Measurements from ENCODE around the gene AGAP3. TPM values are rescaled to one million over a fixed set of nuclear protein-coding genes. Genes with fewer than 3 reads are reported as not detected.

Gene AGAP3
- total and polyA plus RNA-seq, 4 donors, result 45.7 to 247 (median 134) TPM

GRCh38 chr7:151189038-151189437 is 102.8 kb downstream of the AGAP3 start:
- peaks cover 2% of the 10 kb centered on the region for H3K4me1 ChIP-seq (ENCODE audit: control insufficient read depth, insufficient read depth, low read length)
- no peak overlapping the region for H3K4me3 ChIP-seq (ENCODE audit: low read depth, low read length)
- no peak overlapping the region for H3K27ac ChIP-seq (ENCODE audit: low read depth, low read length)
- no peak for DNase-seq (ENCODE audit: low read depth in 4 of 6, low spot score in 6 of 6)
- WGBS (ENCODE audit: insufficient coverage), result 88% methylated on average over 1 of the region's 4 CpGs
- H3K36me3 ChIP-seq (ENCODE audit: control insufficient read depth, insufficient read depth, low read length), result no peaks in the 10 kb centered on the region
- no peaks in the 10 kb centered on the region for H3K27me3 ChIP-seq (ENCODE audit: control insufficient read depth, insufficient read depth, low read length)
- H3K9me3 ChIP-seq (ENCODE audit: control insufficient read depth, insufficient read depth, low read length), result no peaks in the 10 kb centered on the region

- H3K4me3 ChIP-seq (ENCODE audit: low read depth, low read length), result no peak overlapping the region
- H3K27me3 ChIP-seq (ENCODE audit: control insufficient read depth, insufficient read depth, low read length), result no peaks in the 10 kb centered on the region
- no peaks in the 10 kb centered on the region for H3K36me3 ChIP-seq (ENCODE audit: control insufficient read depth, insufficient read depth, low read length)
- H3K27ac ChIP-seq (ENCODE audit: low read depth, low read length), result no peak overlapping the region
- peaks cover 2% of the 10 kb centered on the region for H3K4me1 ChIP-seq (ENCODE audit: control insufficient read depth, insufficient read depth, low read length)
- no peak for DNase-seq (ENCODE audit: low read depth in 4 of 6, low spot score in 6 of 6)
- WGBS (ENCODE audit: insufficient coverage), result 86% methylated on average over 10 of the region's 12 CpGs
- no peaks in the 10 kb centered on the region for H3K9me3 ChIP-seq (ENCODE audit: control insufficient read depth, insufficient read depth, low read length)
Measured at GRCh38 chr7:151191544-151191943, 105.3 kb downstream of the AGAP3 start.

GRCh38 chr7:151192002-151192539 is 105.8 kb downstream of the AGAP3 start:
- Histone ChIP-seq H3K36me3 (ENCODE audit: control insufficient read depth, insufficient read depth, low read length) (no peaks in the 10 kb centered on the region), H3K27me3 (ENCODE audit: control insufficient read depth, insufficient read depth, low read length) (no peaks in the 10 kb centered on the region), H3K9me3 (ENCODE audit: control insufficient read depth, insufficient read depth, low read length) (no peaks in the 10 kb centered on the region), H3K4me3 (ENCODE audit: low read depth, low read length) (no peak overlapping the region), H3K27ac (ENCODE audit: low read depth, low read length) (no peak overlapping the region), H3K4me1 (ENCODE audit: control insufficient read depth, insufficient read depth, low read length) (peaks cover 2% of the 10 kb centered on the region)
- WGBS (ENCODE audit: insufficient coverage), result 93% methylated on average over 19 of the region's 23 CpGs
- no peak for DNase-seq (ENCODE audit: low read depth in 4 of 6, low spot score in 6 of 6)

GRCh38 chr7:151193203-151193978 is 107.1 kb downstream of the AGAP3 start:
- H3K4me1 ChIP-seq (ENCODE audit: control insufficient read depth, insufficient read depth, low read length), result peaks cover under 1% of the 10 kb centered on the region
- no peaks in the 10 kb centered on the region for H3K36me3 ChIP-seq (ENCODE audit: control insufficient read depth, insufficient read depth, low read length)
- H3K27me3 ChIP-seq (ENCODE audit: control insufficient read depth, insufficient read depth, low read length), result no peaks in the 10 kb centered on the region
- 96% methylated on average over 11 of the region's 14 CpGs for WGBS (ENCODE audit: insufficient coverage)
- H3K9me3 ChIP-seq (ENCODE audit: control insufficient read depth, insufficient read depth, low read length), result no peaks in the 10 kb centered on the region
- DNase-seq (ENCODE audit: low read depth in 4 of 6, low spot score in 6 of 6), result no peak
- no peak overlapping the region for H3K27ac ChIP-seq (ENCODE audit: low read depth, low read length)
- no peak overlapping the region for H3K4me3 ChIP-seq (ENCODE audit: low read depth, low read length)

Other genes starting within 250 kb of the AGAP3 start
- gene AOC1, start 234.0 kb upstream of the AGAP3 start, total RNA-seq, result under 1 TPM in 1 of 2 donors, not detected in 1; 0.20 TPM
- under 1 TPM; 0.27 to 0.78 TPM for gene AOC1, start 234.0 kb upstream of the AGAP3 start, polyA plus RNA-seq (ENCODE audit: insufficient read length in 2 of 2)
- gene KCNH2, start 108.2 kb upstream of the AGAP3 start, total RNA-seq, result 10 to 100 TPM in 1 of 2 donors, 1 to 10 TPM in 1; 9.1 to 14.4 TPM
- 10 to 100 TPM; 35.3 to 39.4 TPM for gene KCNH2, start 108.2 kb upstream of the AGAP3 start, polyA plus RNA-seq (ENCODE audit: insufficient read length in 2 of 2)
- gene NOS3, start 95.5 kb upstream of the AGAP3 start, total RNA-seq, result 10 to 100 TPM in 1 of 2 donors, 1 to 10 TPM in 1; 2.4 to 13.4 TPM
- gene NOS3, start 95.5 kb upstream of the AGAP3 start, polyA plus RNA-seq (ENCODE audit: insufficient read length in 2 of 2), result 10 to 100 TPM in 1 of 2 donors, 1 to 10 TPM in 1; 7.3 to 11.3 TPM
- 1 to 10 TPM; 2.3 to 3.6 TPM for gene ATG9B, start 62.0 kb upstream of the AGAP3 start, total RNA-seq
- 10 to 100 TPM; 20.6 to 21.3 TPM for gene ATG9B, start 62.0 kb upstream of the AGAP3 start, polyA plus RNA-seq (ENCODE audit: insufficient read length in 2 of 2)
- 10 to 100 TPM; 23.1 to 29.1 TPM for gene ABCB8, start 58.0 kb upstream of the AGAP3 start, total RNA-seq
- gene ABCB8, start 58.0 kb upstream of the AGAP3 start, polyA plus RNA-seq (ENCODE audit: insufficient read length in 2 of 2), result 10 to 100 TPM; 46.4 to 69.4 TPM
- 1 to 10 TPM; 1.5 to 2.0 TPM for gene ASIC3, start 37.9 kb upstream of the AGAP3 start, total RNA-seq
- gene ASIC3, start 37.9 kb upstream of the AGAP3 start, polyA plus RNA-seq (ENCODE audit: insufficient read length in 2 of 2), result 10 to 100 TPM; 15.5 to 18.0 TPM
- 10 to 100 TPM; 33.3 to 42.8 TPM for gene CDK5, start 28.6 kb upstream of the AGAP3 start, total RNA-seq
- gene CDK5, start 28.6 kb upstream of the AGAP3 start, polyA plus RNA-seq (ENCODE audit: insufficient read length in 2 of 2), result 10 to 100 TPM; 86.7 to 94.3 TPM
- gene SLC4A2, start 26.9 kb upstream of the AGAP3 start, total RNA-seq, result 100 to 1,000 TPM in 1 of 2 donors, 10 to 100 TPM in 1; 27.5 to 101 TPM
- 10 to 100 TPM; 69.3 to 89.8 TPM for gene SLC4A2, start 26.9 kb upstream of the AGAP3 start, polyA plus RNA-seq (ENCODE audit: insufficient read length in 2 of 2)
- 10 to 100 TPM; 30.9 to 60.2 TPM for gene FASTK, start 5.7 kb upstream of the AGAP3 start, total RNA-seq
- gene FASTK, start 5.7 kb upstream of the AGAP3 start, polyA plus RNA-seq (ENCODE audit: insufficient read length in 2 of 2), result 10 to 100 TPM; 71.4 to 80.7 TPM
- gene TMUB1, start 3.0 kb upstream of the AGAP3 start, total RNA-seq, result 10 to 100 TPM in 1 of 2 donors, 1 to 10 TPM in 1; 8.5 to 25.0 TPM
- gene TMUB1, start 3.0 kb upstream of the AGAP3 start, polyA plus RNA-seq (ENCODE audit: insufficient read length in 2 of 2), result 10 to 100 TPM; 51.0 to 57.2 TPM
- gene GBX1, start 81.2 kb downstream of the AGAP3 start, total RNA-seq, result 1 to 10 TPM; 1.3 to 2.4 TPM
- 1 to 10 TPM; 5.1 to 7.3 TPM for gene GBX1, start 81.2 kb downstream of the AGAP3 start, polyA plus RNA-seq (ENCODE audit: insufficient read length in 2 of 2)
- not detected for gene ASB10, start 100.8 kb downstream of the AGAP3 start, total RNA-seq
- under 1 TPM in 1 of 2 donors, not detected in 1; 0.12 TPM for gene ASB10, start 100.8 kb downstream of the AGAP3 start, polyA plus RNA-seq (ENCODE audit: insufficient read length in 2 of 2)
- gene H2BK1, start 124.0 kb downstream of the AGAP3 start, total RNA-seq, result not detected
- gene H2BK1, start 124.0 kb downstream of the AGAP3 start, polyA plus RNA-seq (ENCODE audit: insufficient read length in 2 of 2), result not detected
- 10 to 100 TPM; 23.6 to 32.1 TPM for gene ABCF2, start 140.7 kb downstream of the AGAP3 start, total RNA-seq
- gene ABCF2, start 140.7 kb downstream of the AGAP3 start, polyA plus RNA-seq (ENCODE audit: insufficient read length in 2 of 2), result 10 to 100 TPM; 35.8 to 38.3 TPM
- gene CHPF2, start 146.0 kb downstream of the AGAP3 start, total RNA-seq, result 10 to 100 TPM; 19.7 to 25.5 TPM
- 10 to 100 TPM; 21.8 to 25.3 TPM for gene CHPF2, start 146.0 kb downstream of the AGAP3 start, polyA plus RNA-seq (ENCODE audit: insufficient read length in 2 of 2)
- 100 to 1,000 TPM in 1 of 2 donors, 10 to 100 TPM in 1; 84.2 to 119 TPM for gene SMARCD3, start 162.2 kb downstream of the AGAP3 start, total RNA-seq
- 100 to 1,000 TPM; 298 TPM for gene SMARCD3, start 162.2 kb downstream of the AGAP3 start, polyA plus RNA-seq (ENCODE audit: insufficient read length in 2 of 2)

Measured in spinal cord (tissue), 10 donors.